Measurements from ENCODE around the gene SSR1. TPM values are rescaled to one million over a fixed set of nuclear protein-coding genes. Genes with fewer than 3 reads are reported as not detected.
"Not testable (repeated sequence)": the region's sequence is repeated elsewhere in the genome, so short reads cannot be mapped to it uniquely, and the experiment has no call there.

The SSR1 gene
- 231 and 238 TPM in 2 replicates for total RNA-seq (2014; rRNA removed; shearing (Covaris generic))
- 306 and 367 TPM in 2 replicates for polyA plus RNA-seq (2015; cell fraction: cytosol; rRNA removed)
- polyA plus RNA-seq (2015; cell fraction: nucleus; rRNA removed) = 58.1 and 63.5 TPM in 2 replicates

- in situ Hi-C loops (cut with HindIII; ENCODE audit: low pct_unique_long_range_greater_than_20kb, low sequenced_read_pairs) = no loop called here
- DNase-seq (ENCODE audit: low read depth, low spot score) = peak; percentile 99
Measured at GRCh38 chr6:7312616-7313504, at the start of gene SSR1. SSR1 (minus strand) TSS chr6:7313199; CDS start chr6:7313120, 79 bp downstream.

- DNase-seq (ENCODE audit: low read depth, low spot score); in situ Hi-C loops (cut with HindIII; ENCODE audit: low pct_unique_long_range_greater_than_20kb, low sequenced_read_pairs): not testable (repeated sequence)
Measured at GRCh38 chr6:7351916-7352315, 38.9 kb upstream of the SSR1 start.

GRCh38 chr6:7350591-7350990 lies 37.6 kb upstream of the SSR1 start:
- in situ Hi-C loops (cut with HindIII; ENCODE audit: low pct_unique_long_range_greater_than_20kb, low sequenced_read_pairs); DNase-seq (ENCODE audit: low read depth, low spot score): not testable (repeated sequence)

GRCh38 chr6:7347551-7347997 lies 34.6 kb upstream of the SSR1 start:
- in situ Hi-C loops (cut with HindIII; ENCODE audit: low pct_unique_long_range_greater_than_20kb, low sequenced_read_pairs) = not testable (repeated sequence)
- peak; percentile 29 for DNase-seq (ENCODE audit: low read depth, low spot score)

- DNase-seq (ENCODE audit: low read depth, low spot score); in situ Hi-C loops (cut with HindIII; ENCODE audit: low pct_unique_long_range_greater_than_20kb, low sequenced_read_pairs): not testable (repeated sequence)
Measured at GRCh38 chr6:7344773-7345450, 31.9 kb upstream of the SSR1 start.

GRCh38 chr6:7343546-7344475 lies 30.8 kb upstream of the SSR1 start:
- no peak for DNase-seq (ENCODE audit: low read depth, low spot score)
- in situ Hi-C loops (cut with HindIII; ENCODE audit: low pct_unique_long_range_greater_than_20kb, low sequenced_read_pairs) = no loop called here

- in situ Hi-C loops (cut with HindIII; ENCODE audit: low pct_unique_long_range_greater_than_20kb, low sequenced_read_pairs) = no loop called here
- DNase-seq (ENCODE audit: low read depth, low spot score) = no peak
Measured at GRCh38 chr6:7341989-7342742, 29.2 kb upstream of the SSR1 start.

GRCh38 chr6:7341271-7341670 lies 28.3 kb upstream of the SSR1 start:
- in situ Hi-C loops (cut with HindIII; ENCODE audit: low pct_unique_long_range_greater_than_20kb, low sequenced_read_pairs) = no loop called here
- DNase-seq (ENCODE audit: low read depth, low spot score) = no peak

- in situ Hi-C loops (cut with HindIII; ENCODE audit: low pct_unique_long_range_greater_than_20kb, low sequenced_read_pairs) = not testable (repeated sequence)
Measured at GRCh38 chr6:7339007-7339732, 26.2 kb upstream of the SSR1 start.

GRCh38 chr6:7338031-7338430 lies 25.0 kb upstream of the SSR1 start:
- in situ Hi-C loops (cut with HindIII; ENCODE audit: low pct_unique_long_range_greater_than_20kb, low sequenced_read_pairs) = no loop called here
- DNase-seq (ENCODE audit: low read depth, low spot score) = no peak

More at GRCh38 chr6:7339007-7339732, 26.2 kb upstream of the SSR1 start:
- DNase-seq (ENCODE audit: low read depth, low spot score) = peak; percentile 91

GRCh38 chr6:7335519-7335918 lies 22.5 kb upstream of the SSR1 start:
- no peak for DNase-seq (ENCODE audit: low read depth, low spot score)
- in situ Hi-C loops (cut with HindIII; ENCODE audit: low pct_unique_long_range_greater_than_20kb, low sequenced_read_pairs) = no loop called here

GRCh38 chr6:7334685-7335084 lies 21.7 kb upstream of the SSR1 start:
- no peak for DNase-seq (ENCODE audit: low read depth, low spot score)
- in situ Hi-C loops (cut with HindIII; ENCODE audit: low pct_unique_long_range_greater_than_20kb, low sequenced_read_pairs) = no loop called here

- in situ Hi-C loops (cut with HindIII; ENCODE audit: low pct_unique_long_range_greater_than_20kb, low sequenced_read_pairs) = no loop called here
- no peak for DNase-seq (ENCODE audit: low read depth, low spot score)
Measured at GRCh38 chr6:7332090-7332745, 19.2 kb upstream of the SSR1 start.

GRCh38 chr6:7331452-7331851 lies 18.5 kb upstream of the SSR1 start:
- in situ Hi-C loops (cut with HindIII; ENCODE audit: low pct_unique_long_range_greater_than_20kb, low sequenced_read_pairs) = no loop called here

GRCh38 chr6:7328243-7328642 lies 15.2 kb upstream of the SSR1 start:
- DNase-seq (ENCODE audit: low read depth, low spot score) = no peak
- in situ Hi-C loops (cut with HindIII; ENCODE audit: low pct_unique_long_range_greater_than_20kb, low sequenced_read_pairs) = no loop called here

More at GRCh38 chr6:7331452-7331851, 18.5 kb upstream of the SSR1 start:
- DNase-seq (ENCODE audit: low read depth, low spot score) = no peak

GRCh38 chr6:7325750-7326149 lies 12.8 kb upstream of the SSR1 start:
- in situ Hi-C loops (cut with HindIII; ENCODE audit: low pct_unique_long_range_greater_than_20kb, low sequenced_read_pairs) = no loop called here
- DNase-seq (ENCODE audit: low read depth, low spot score) = no peak
